Measurements from ENCODE around the gene RIPK1.
A peak's percentile ranks its signal among the peaks of the same experiment; 100 is the strongest.

The RIPK1 gene

GRCh38 chr6:3085074-3085473, 16.8 kb downstream of the RIPK1 start:
- peak; percentile 31 for DNase-seq (ENCODE audit: low spot score)

- no peak for DNase-seq (ENCODE audit: low spot score)
Observed at GRCh38 chr6:3086282-3086946, 18.1 kb downstream of the RIPK1 start.

- DNase-seq (ENCODE audit: low spot score) = no peak
Observed at GRCh38 chr6:3088446-3088845, 20.2 kb downstream of the RIPK1 start.

GRCh38 chr6:3088968-3089367, 20.7 kb downstream of the RIPK1 start:
- no peak for DNase-seq (ENCODE audit: low spot score)

- no peak for DNase-seq (ENCODE audit: low spot score)
Observed at GRCh38 chr6:3090013-3090412, 21.7 kb downstream of the RIPK1 start.

- no peak for DNase-seq (ENCODE audit: low spot score)
Observed at GRCh38 chr6:3094815-3095214, 26.5 kb downstream of the RIPK1 start.

GRCh38 chr6:3102875-3103274, 34.6 kb downstream of the RIPK1 start:
- no peak for DNase-seq (ENCODE audit: low spot score)

GRCh38 chr6:3108746-3109414, 40.6 kb downstream of the RIPK1 start:
- DNase-seq (ENCODE audit: low spot score) = no peak

GRCh38 chr6:3109761-3110160, 41.5 kb downstream of the RIPK1 start:
- no peak for DNase-seq (ENCODE audit: low spot score)

- no peak for DNase-seq (ENCODE audit: low spot score)
Observed at GRCh38 chr6:3114377-3114776, 46.1 kb downstream of the RIPK1 start.

GRCh38 chr6:3117912-3118352, 49.6 kb downstream of the RIPK1 start:
- DNase-seq (ENCODE audit: low spot score) = no peak

- DNase-seq (ENCODE audit: low spot score) = peak; percentile 100
Observed at GRCh38 chr6:3118353-3119039, 50.2 kb downstream of the RIPK1 start, which contains the start of gene BPHL. BPHL (plus strand) TSS chr6:3118711; CDS start chr6:3118741, 30 bp downstream.

- peak; percentile 42 for DNase-seq (ENCODE audit: low spot score)
Observed at GRCh38 chr6:3119040-3119723, 50.9 kb downstream of the RIPK1 start.

GRCh38 chr6:3120765-3121089, 52.4 kb downstream of the RIPK1 start:
- DNase-seq (ENCODE audit: low spot score) = no peak

GRCh38 chr6:3122823-3123182, 54.5 kb downstream of the RIPK1 start:
- no peak for DNase-seq (ENCODE audit: low spot score)

GRCh38 chr6:3124667-3125066, 56.4 kb downstream of the RIPK1 start:
- DNase-seq (ENCODE audit: low spot score) = no peak

GRCh38 chr6:3125815-3126214, 57.5 kb downstream of the RIPK1 start:
- DNase-seq (ENCODE audit: low spot score) = no peak

GRCh38 chr6:3128356-3129108, 60.2 kb downstream of the RIPK1 start:
- DNase-seq (ENCODE audit: low spot score) = no peak

GRCh38 chr6:3131695-3132094, 63.4 kb downstream of the RIPK1 start:
- no peak for DNase-seq (ENCODE audit: low spot score)

GRCh38 chr6:3133515-3133914, 65.2 kb downstream of the RIPK1 start:
- DNase-seq (ENCODE audit: low spot score) = no peak

- DNase-seq (ENCODE audit: low spot score) = no peak
Observed at GRCh38 chr6:3135668-3136291, 67.5 kb downstream of the RIPK1 start.
